Endothelial cell of umbilical vein (primary cell): ENCODE measurements around the gene PPIA. TPM values are rescaled to one million over a fixed set of nuclear protein-coding genes. Genes with fewer than 3 reads are reported as not detected.

Source experiments
- BruUV-seq: library from RNA; stranded (reverse); fragments of 400-500 nt; replicated peaks from 2 replicates; lab custom pipeline; 2021; lab: Mats Ljungman, UMichigan
- CTCF ChIA-PET: fragments of 300-600, 350-600 bp; sonication (Branson Sonifier 250); formaldehyde crosslinking; loops from one replicate; lab custom pipeline; 2021; ENCODE audit warnings: antibody characterized with exemption, inconsistent platforms; lab: Charles Lee
- POLR2A ChIA-PET: fragments of 300-600, 350-600 bp; sonication (Branson Sonifier 250); formaldehyde crosslinking; loops from one replicate; lab custom pipeline; 2021; ENCODE audit warnings: antibody characterized with exemption, inconsistent platforms; lab: Charles Lee
- DNase-seq: peaks from one replicate; pipeline ENCODE4 v3.0.0-alpha.2; 2011; ENCODE audit warnings: low read depth, low spot score
- FAIRE-seq: peaks from 2 replicates; lab custom pipeline; 2011; peaks lifted over from hg19 to GRCh38; lab: Jason Lieb, UNC
- H2AFZ ChIP-seq: 2 replicates; pipeline ENCODE4 v1.6.0; 2012; ENCODE audit warnings: low read depth, low read length, control low read depth, inconsistent platforms
- H3K27ac ChIP-seq: 2 replicates; pipeline ENCODE4 v1.5.1; 2011; ENCODE audit warnings: low read depth, mild to moderate bottlenecking, control low read depth, low read length, moderate library complexity; ENCODE audit not compliant: insufficient read depth
- H3K27me3 ChIP-seq, 2 experiments: 2 replicates each; pipeline versions ENCODE4 v1.6.0 to v1.6.1; 2011; ENCODE audit warnings: low read length in 2 of 2, mixed read lengths in 1 of 2; ENCODE audit not compliant: control insufficient read depth in 2 of 2, insufficient read depth in 2 of 2
- H3K36me3 ChIP-seq, 2 experiments: 2 replicates in 1 of 2; 3 replicates in 1 of 2; pipeline ENCODE4 v1.5.1; 2011; ENCODE audit warnings: low read length in 2 of 2, mild to moderate bottlenecking in 1 of 2, moderate library complexity in 1 of 2; ENCODE audit not compliant: control insufficient read depth in 2 of 2, insufficient read depth in 2 of 2; ENCODE audit errors: extremely low read depth in 1 of 2
- H3K4me1 ChIP-seq: 3 replicates; pipeline ENCODE4 v1.5.1; 2011; ENCODE audit warnings: mild to moderate bottlenecking, low read length; ENCODE audit not compliant: control insufficient read depth, insufficient read depth; ENCODE audit errors: extremely low read depth
- H3K4me2 ChIP-seq: 2 replicates; pipeline ENCODE4 v1.6.1; 2011; ENCODE audit warnings: low read length, control low read depth, mixed read lengths; ENCODE audit not compliant: insufficient read depth
- H3K4me3 ChIP-seq, 3 experiments: fragments of 200-600 bp in 1 of 3; sonication (generic), shearing (Covaris generic) in 1 of 3; replicated peaks in 1 of 3; 2 replicates each; pipeline ENCODE4 v1.5.1; 2011 to 2016; ENCODE audit warnings: control low read depth in 3 of 3, low read length in 3 of 3, mild to moderate bottlenecking in 2 of 3, inconsistent platforms in 1 of 3, low read depth in 1 of 3, moderate library complexity in 1 of 3; ENCODE audit not compliant: insufficient read depth in 1 of 3
- H3K79me2 ChIP-seq: 2 replicates; pipeline ENCODE4 v1.6.0; 2012; ENCODE audit warnings: low read length, inconsistent platforms; ENCODE audit not compliant: control insufficient read depth, insufficient read depth
- H3K9ac ChIP-seq: replicated peaks from 2 replicates; pipeline ENCODE3; 2011; ENCODE audit warnings: low read length, control low read depth; ENCODE audit not compliant: insufficient read depth; ENCODE audit errors: extremely low read depth
- H3K9me1 ChIP-seq: replicated peaks from 3 replicates; pipeline ENCODE4 v1.6.0; 2011; ENCODE audit warnings: mild to moderate bottlenecking, low read length; ENCODE audit not compliant: control insufficient read depth, insufficient read depth; ENCODE audit errors: extremely low read depth
- H3K9me3 ChIP-seq: replicated peaks from 2 replicates; pipeline ENCODE4 v1.5.1; 2012; ENCODE audit warnings: low read length, inconsistent platforms; ENCODE audit not compliant: control insufficient read depth, insufficient read depth
- H4K20me1 ChIP-seq: replicated peaks from 2 replicates; pipeline ENCODE3; 2011; ENCODE audit warnings: mild to moderate bottlenecking, low read length; ENCODE audit not compliant: control insufficient read depth, insufficient read depth; ENCODE audit errors: extremely low read depth
- EZH2 ChIP-seq: IDR thresholded peaks from 2 replicates; pipeline ENCODE4 v1.6.1; 2012; ENCODE audit warnings: borderline replicate concordance, low read depth, mild to moderate bottlenecking, moderate library complexity, low read length, inconsistent platforms; ENCODE audit not compliant: severe bottlenecking
- FOS ChIP-seq: IDR thresholded peaks from 2 replicates; pipeline ENCODE4 v1.6.1; 2011; ENCODE audit warnings: mild to moderate bottlenecking, low read length, moderate library complexity, borderline replicate concordance; ENCODE audit not compliant: insufficient read depth
- GATA2 ChIP-seq: IDR thresholded peaks from 2 replicates; pipeline ENCODE4 v1.7.0; 2011; ENCODE audit warnings: low read depth, mild to moderate bottlenecking, moderate library complexity, mixed read lengths, low read length; ENCODE audit not compliant: insufficient read length, insufficient read depth
- JUN ChIP-seq: IDR thresholded peaks from 2 replicates; pipeline ENCODE4 v1.6.1; 2011; ENCODE audit warnings: borderline replicate concordance, low read depth; ENCODE audit not compliant: insufficient read length, insufficient read depth
- MYC ChIP-seq: IDR thresholded peaks from one replicate; pipeline ENCODE4 v1.6.1; 2011; ENCODE audit warnings: mild to moderate bottlenecking, low read depth, low read length
- POLR2A ChIP-seq: IDR thresholded peaks from 2 replicates; pipeline ENCODE4 v1.6.1; 2012; ENCODE audit warnings: low read depth, mild to moderate bottlenecking, control low read depth, low read length
- POLR2AphosphoS5 ChIP-seq: IDR thresholded peaks from 2 replicates; pipeline ENCODE4 v1.6.1; 2012; ENCODE audit warnings: low read depth, mild to moderate bottlenecking, control low read depth, low read length, moderate library complexity; ENCODE audit not compliant: insufficient read depth
- dilution Hi-C: fragments of 300-500 bp; cut with MboI; formaldehyde crosslinking; loops from one replicate; pipeline ENCODE4 v1.15.0; 2019; ENCODE audit warnings: low sequenced_read_pairs; ENCODE audit not compliant: extremely low pct_ligation_motif_present
- intact Hi-C: fragments of 100-400 bp; cut with micrococcal nuclease; formaldehyde crosslinking; loops from one replicate; pipeline ENCODE4 v1.10.0; 2022
- polyA plus RNA-seq, 4 experiments: library from polyadenylated mRNA; depleted of rRNA in 3 of 4; stranded (reverse) in 3 of 4; unstranded in 1 of 4; fragments of >200 nt; gene quantifications; 2 replicates each; pipeline versions ENCODE4 v1.2.1 to v1.2.3, GENCODE V29; 2011 to 2012; ENCODE audit warnings: missing spikeins in 1 of 4
- total RNA-seq: library from RNA; stranded (reverse); gene quantifications from 2 replicates; pipeline ENCODE4 v1.2.3, GENCODE V29; 2021
- TF ChIP-seq, protein P1 (sequence below): IDR thresholded peaks from 2 replicates; pipeline ENCODE4 v1.6.1; 2011; ENCODE audit not compliant: insufficient read depth, insufficient read length
- TF ChIP-seq, protein P2 (sequence below), 2 donors: IDR thresholded peaks; 1 replicate in 1 of 2; 2 replicates in 1 of 2; pipeline ENCODE4 v1.5.1; 2011; ENCODE audit warnings: low read length in 2 of 2, mild to moderate bottlenecking in 2 of 2, moderate library complexity in 2 of 2, control low read depth in 1 of 2, inconsistent platforms in 1 of 2, low read depth in 1 of 2; ENCODE audit not compliant: insufficient read depth in 1 of 2; ENCODE audit errors: extremely low read depth in 1 of 2

PPIA gene
- total and polyA plus RNA-seq, 2 donors (not counting 3 experiments of a cell fraction or from before 2014, with no cell fraction given): 2,602 to 5,159 TPM

DNA sequence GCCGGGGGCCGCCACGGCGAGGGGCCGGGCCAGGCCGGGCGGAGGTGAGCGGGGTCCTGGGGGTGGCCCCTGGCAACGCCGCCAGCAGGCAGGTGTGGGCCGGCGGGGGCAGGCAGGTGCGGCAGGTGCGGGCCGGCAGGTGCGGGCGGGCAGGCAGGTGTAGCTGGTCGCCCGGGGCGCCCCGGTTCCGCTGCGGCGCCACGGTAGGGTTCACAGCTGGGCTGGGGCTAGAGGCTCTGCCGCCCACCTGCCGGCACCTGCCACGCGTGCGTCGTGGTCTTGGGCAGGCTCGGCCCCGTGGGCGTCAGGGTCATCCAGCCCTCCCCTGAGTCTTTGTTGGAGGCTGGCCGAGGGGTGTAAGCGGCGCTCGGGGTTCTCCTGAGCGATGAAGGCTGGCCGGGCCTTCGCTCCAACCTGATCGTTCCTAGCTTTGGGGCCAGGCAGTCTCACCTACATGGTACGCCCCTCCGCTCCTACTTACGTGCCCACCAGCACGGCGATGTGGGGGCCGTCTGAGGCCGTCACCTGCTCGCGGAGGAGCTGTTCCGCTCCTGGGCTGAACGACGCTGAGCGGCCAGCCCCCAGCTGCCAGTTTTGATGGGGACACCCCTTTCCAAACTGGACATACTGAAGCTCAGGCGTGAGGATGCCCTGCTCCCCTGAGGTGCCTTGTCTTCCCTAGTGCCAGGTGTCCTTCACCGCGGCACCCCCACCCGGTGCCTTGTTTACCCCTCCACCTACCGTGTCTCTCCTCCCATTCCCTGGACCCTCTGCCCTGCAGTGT is 47.3 kb upstream of the PPIA start:
- no peak for FAIRE-seq
- no peaks in the 10 kb centered on the region for H3K27me3 ChIP-seq
- TF ChIP-seq MYC (no peak), POLR2AphosphoS5 (no peak), POLR2A (no peak), GATA2 (no peak), FOS (no peak), EZH2 (no peak), JUN (no peak)
- TF ChIP-seq, protein P1, sequence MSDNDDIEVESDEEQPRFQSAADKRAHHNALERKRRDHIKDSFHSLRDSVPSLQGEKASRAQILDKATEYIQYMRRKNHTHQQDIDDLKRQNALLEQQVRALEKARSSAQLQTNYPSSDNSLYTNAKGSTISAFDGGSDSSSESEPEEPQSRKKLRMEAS: no peak
- TF ChIP-seq, protein P2, sequence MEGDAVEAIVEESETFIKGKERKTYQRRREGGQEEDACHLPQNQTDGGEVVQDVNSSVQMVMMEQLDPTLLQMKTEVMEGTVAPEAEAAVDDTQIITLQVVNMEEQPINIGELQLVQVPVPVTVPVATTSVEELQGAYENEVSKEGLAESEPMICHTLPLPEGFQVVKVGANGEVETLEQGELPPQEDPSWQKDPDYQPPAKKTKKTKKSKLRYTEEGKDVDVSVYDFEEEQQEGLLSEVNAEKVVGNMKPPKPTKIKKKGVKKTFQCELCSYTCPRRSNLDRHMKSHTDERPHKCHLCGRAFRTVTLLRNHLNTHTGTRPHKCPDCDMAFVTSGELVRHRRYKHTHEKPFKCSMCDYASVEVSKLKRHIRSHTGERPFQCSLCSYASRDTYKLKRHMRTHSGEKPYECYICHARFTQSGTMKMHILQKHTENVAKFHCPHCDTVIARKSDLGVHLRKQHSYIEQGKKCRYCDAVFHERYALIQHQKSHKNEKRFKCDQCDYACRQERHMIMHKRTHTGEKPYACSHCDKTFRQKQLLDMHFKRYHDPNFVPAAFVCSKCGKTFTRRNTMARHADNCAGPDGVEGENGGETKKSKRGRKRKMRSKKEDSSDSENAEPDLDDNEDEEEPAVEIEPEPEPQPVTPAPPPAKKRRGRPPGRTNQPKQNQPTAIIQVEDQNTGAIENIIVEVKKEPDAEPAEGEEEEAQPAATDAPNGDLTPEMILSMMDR (IDR thresholded peaks at IDR 0.05; ENCODE audit: extremely low read depth in 1 of 2, insufficient read depth in 1 of 2, low read depth in 1 of 2, low read length in 2 of 2): no peak
- H3K27ac ChIP-seq: peak overlapping the region; percentile 45
- peak overlapping the region; percentile 78 for H3K9ac ChIP-seq
- CTCF ChIA-PET: interaction anchor here (1.0 to 1.4 kb wide), 4 partner anchors 14 to 98 kb away, joined by 3 read pairs; partner anchors contain the start of gene H2AZ2
- no peaks in the 10 kb centered on the region for H4K20me1 ChIP-seq
- intact Hi-C loops (loop anchor here (1.0 to 5.0 kb wide), 7 partner anchors 14 to 166 kb away; partner anchors contain the start of genes H2AZ2, OGDH, PPIA and TMED4), dilution Hi-C loops (no loop called here)
- peak overlapping the region; percentile 46 to 98 (median 71) for H3K4me3 ChIP-seq
- DNase-seq: no peak
- H3K36me3 ChIP-seq: peaks cover 0 to 6% of the 10 kb centered on the region in 2 experiments
- peaks cover 41% of the 10 kb centered on the region for H3K79me2 ChIP-seq
- POLR2A ChIA-PET: no interaction called here
- H3K9me1 ChIP-seq: no peaks in the 10 kb centered on the region
- H3K9me3 ChIP-seq: no peaks in the 10 kb centered on the region
- H3K4me2 ChIP-seq: peak overlapping the region; percentile 71
- H2AFZ ChIP-seq: no peak overlapping the region
- peaks cover 15% of the 10 kb centered on the region for H3K4me1 ChIP-seq
- no TSS peak for BruUV-seq
